NCI-H2227 (cell line): ENCODE measurements around the gene KCNQ1.

ENCODE experiments used
- DNase-seq: peaks from one replicate; lab custom pipeline; 2025; ENCODE audit not compliant: unreplicated experiment; lab: John Stamatoyannopoulos, UW

Gene KCNQ1

DNA sequence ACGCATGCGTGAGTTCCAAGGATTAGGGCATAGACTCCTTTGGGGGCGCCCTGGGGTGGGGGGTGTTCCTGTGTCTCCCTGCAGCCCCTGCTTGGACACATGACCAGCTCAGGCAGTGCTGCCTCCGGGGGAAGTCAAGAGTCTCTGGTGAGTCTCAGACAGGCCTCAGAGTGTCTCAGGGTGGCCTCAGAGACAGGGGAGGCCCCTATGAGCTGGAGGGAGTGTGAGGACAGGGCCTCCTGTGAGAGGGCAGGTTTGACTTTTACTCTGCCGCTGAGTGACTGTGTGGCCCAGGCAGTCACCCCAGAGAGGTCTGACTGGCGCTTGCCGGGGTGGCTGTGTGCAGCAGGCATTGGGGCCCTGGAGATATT, 296.2 kb downstream of the KCNQ1 start:
- no peak for DNase-seq

DNA sequence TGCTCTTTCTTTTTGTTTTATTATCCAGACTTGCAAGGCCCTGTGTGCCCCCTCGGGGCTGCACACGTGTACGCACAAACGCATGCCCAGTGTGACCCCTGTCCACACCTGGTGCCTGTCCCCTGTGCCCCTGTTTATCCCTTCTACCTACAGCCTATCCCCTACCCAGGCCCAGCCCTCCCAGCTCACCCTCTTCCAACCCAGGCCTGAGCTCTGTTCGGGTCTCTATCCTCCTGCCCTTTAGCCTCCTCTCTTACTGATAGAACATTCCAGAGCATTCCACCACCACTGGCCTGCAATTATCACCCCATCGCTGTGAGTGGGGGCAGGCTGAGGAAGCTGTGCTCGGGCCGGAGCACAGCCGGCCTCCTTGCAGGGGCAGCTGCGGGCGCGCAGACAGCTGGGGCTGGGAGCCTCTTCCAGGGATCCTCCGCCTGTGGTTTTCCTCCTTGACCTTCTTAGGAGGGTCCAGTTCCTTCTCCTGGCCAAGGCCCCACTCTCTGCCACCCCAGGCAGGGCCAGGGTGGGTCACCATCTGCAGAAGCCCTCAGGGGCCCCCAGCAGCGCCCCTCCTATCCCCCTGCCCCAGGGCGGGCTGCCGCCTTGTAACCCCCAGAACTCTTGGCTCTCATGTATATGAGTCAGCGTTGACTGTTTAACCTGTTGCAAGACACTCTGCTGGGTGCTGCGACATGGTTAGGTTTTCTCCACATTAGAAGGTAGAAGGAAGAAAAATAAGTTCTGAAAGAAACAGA, 296.7 kb downstream of the KCNQ1 start:
- no peak for DNase-seq

DNA sequence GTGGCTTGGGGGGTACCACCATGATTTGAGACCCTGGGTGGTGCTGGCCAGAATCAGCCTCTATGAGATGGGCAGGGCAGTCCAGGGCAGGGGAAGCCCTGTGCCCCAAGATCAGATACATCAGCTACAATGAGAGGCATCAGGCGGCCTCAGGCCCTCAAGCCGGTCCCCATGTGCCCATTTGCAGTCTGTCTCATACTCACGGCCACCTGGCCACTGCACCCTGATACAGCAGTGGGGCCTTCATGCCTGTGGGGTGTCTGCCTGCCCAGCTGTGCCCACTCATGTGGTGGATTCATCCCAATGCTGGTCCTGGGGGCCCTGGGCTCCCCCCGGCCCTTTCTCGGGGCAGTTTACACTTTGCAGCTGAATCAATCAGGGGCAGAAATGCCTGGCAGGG, 297.4 kb downstream of the KCNQ1 start:
- no peak for DNase-seq

DNA sequence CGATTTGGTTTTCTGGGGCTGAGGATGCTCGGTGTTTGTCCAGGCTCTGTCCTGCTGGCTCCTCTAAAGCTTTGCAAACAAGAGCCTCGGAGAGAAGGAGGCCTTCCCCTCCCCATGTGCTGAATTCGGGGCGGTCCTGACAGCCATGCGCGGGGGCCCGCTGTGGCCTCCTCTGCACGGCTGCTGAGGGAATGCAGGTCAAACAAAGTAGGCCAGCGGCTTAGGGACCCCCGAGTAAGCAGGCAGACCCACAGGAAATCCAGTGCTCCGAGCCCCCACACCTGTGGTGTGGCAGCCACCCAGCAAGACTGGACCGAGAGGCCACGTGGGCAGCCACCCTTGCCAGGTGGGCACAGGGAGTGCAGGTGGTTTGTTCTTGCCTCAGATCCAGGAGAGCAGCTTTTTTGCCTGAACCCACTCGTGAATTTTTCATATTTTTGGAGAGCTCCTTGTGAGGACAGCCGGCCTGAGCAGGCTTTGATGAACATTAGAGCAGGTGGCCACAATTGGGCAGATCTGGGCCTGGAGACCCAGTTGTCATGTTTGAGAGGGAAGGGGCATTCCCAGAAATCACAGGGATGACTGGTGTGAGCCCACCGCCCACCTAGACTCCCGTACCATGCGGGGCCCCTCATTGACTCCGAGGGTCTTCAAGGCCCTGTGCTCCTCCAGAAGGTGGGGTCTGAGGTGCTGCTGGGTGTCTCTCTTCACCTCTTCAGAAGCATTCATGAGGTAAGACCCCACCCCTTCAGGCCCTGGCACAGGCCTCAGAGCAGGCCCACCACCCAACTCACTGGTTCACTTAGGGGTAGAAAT, 298.0 kb downstream of the KCNQ1 start:
- DNase-seq, result no peak

DNA sequence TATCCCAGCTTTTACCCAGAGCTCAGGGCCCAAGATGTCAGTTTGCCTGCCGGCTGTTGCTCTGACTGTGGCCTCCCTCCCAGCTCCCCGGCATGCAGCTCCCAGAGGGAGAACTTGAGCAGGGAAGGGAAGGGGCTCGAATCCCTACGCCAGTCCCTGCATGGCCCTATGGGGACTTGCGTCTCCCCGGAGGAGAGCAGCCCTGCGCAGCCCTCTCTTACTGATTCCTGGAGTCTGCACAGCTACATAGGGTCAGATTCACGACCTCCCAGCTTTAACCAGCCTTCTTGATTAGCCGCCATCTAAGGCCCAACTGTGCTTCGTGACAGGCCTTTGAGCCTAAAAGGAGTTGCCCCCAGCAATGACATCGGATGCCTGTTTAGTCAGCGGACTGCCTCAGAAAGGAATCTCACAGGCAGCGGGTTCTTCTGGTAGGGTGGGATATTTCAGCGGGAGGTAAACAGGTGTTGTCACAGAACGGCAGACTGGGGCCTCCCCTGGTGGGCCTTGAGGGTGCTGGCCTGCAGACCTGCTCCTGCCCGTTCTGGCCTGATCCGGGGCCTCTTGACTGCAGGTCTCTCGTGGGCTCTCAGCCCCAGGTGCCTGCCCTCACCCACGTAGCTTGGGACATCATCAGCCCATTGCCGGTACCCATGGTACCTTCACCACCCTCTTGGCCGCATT, 298.8 kb downstream of the KCNQ1 start:
- no peak for DNase-seq

DNA sequence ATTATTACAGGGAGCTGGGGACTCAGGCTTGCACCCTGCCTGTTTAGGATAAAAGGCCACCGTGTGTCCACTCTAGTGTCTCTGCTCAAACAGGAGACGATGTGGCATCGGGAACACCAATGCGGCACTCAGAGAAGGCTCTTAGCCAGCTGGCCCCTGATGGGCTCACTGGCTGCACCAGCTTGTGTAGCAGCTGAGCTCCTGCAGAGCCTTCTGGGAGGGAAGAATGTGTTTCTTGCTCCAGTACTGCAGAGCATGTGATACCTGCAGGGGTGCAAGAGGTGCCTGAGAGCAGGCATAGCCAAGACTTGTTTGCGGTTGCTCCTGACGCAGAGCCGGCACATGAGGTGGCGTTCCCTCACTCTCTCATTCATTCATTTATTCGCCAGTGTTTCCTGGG, 299.4 kb downstream of the KCNQ1 start:
- no peak for DNase-seq

DNA sequence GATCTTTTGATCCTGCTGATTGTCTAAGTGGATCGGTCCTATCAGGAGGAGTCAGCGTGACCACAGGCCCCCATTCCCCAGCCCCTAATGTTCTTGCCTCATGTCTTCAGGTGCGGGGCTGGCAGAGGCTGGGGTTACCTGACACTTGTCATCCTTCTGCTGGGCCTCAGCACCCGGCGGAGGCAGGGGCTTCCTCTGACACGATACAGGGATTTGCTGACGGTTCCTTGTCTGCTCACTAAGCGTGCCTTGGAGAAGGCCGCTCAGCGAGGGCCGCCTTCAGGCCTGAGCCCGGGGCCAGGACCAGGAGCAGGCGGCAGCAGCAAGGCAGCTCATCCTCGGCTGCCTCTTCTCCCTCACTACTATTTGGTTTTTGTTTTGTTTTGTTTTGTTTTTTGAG, 300.7 kb downstream of the KCNQ1 start:
- no peak for DNase-seq

DNA sequence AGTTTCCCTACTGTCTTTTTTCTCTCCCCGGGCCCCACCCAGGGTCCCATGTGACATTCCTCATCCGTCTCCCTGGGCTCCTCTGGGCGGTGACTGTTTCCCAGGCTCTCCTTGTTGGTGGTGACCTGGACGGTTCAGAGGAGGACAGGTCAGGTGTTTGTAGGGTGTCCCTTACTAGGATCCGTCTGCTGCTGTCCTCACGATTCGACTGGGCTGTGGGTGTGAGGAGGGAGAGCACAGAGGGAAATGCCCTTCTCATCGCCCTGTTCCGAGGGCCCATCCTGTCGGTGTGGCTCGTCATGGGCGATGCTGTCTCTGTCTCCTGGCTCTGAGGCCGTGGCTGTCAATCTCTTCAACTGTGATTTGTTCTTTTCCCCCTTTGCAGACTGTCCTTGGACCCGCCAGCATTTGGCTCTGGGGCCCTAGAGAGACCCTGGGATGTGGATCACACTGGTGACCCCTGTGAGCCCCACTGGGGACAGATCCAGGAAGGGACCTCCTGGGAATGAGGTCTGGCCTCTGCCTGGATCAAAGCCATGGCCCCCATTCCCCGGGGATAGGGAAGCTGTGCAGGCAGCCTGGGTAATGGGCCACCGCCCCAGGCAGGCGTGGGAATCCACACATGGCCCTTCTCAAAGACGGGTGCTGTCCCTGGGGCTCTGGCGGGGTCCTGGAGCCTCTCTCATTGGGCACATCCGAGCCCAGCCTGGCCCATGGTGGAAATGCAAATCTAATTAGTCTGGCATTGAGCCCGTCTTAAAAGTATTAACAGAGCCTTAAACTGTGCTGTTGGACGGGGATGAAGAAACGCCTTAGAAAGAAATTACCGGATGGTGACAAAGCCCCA, 301.8 kb downstream of the KCNQ1 start:
- DNase-seq, result no peak

DNA sequence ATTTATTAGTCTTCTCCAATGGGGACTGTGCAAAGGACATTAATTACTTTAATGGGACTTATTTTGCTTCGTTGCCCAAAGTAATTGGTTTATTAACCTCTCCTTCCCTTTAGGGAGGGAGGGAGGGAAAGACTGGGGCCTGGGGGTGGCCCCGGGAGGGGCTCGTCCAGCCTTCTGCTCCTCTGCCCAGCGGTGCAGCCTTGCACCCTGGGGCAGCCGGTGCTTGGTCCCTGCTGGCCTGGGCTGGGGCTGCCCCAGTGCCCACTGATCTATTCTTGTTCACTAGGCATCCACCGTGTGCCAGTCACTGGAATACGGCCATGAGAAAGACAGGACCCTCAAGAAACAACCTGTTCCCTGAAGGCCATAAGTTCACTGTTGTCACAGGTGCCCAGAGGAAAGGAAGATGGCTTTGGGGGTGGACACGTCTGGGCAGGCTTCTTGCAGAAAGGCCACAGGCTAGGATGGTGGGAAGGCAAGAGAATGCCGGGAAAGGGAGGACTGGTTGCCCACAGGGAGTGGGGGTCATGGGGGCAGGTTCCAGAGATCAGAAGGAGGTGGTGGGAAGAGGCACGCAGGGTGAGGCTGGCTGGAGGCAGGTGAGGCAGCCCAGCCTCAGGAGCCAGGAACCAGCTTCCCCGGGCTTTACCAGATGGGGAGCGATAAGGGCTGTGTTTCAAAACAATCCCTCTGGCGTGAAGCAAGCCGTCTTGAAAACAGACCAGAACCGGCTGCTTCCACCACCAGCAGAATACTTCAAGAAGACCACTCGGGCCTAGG, 302.6 kb downstream of the KCNQ1 start:
- no peak for DNase-seq

DNA sequence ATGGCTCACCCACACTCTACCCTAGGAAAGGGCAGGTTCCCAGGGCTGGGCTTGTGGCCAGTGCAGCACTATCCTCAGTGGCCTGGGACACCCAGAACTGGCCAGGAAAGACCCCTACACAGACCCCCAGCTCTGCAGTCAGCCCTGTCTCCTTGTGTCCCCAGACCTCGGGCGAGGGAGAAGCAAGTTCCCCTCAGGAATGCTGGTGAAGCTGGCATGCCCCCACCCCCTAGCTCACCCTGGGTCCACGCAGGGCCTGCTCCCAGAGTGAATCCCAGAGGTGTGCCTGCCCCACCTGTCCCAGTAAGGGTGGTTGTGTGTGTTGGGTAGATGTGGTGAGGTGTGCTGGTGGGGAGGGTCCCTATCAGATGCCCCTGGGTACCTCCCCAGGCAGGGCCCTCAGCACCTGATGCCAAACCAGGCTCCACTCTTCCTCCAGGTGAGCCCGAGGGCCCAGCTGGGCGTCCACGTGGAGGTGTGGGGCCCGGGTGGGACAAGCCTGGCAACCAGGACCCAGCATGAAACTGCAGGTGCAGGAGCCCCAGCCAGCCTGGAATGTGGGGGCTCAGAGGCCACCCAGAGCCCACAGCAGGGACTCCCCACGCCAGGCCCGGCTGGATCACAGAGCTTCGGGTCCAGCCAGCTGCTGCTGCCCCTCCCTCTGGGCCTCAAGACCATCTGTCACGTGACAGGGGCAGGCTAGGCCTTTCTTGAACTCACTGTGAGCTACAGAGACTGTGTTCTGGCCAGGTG, 303.4 kb downstream of the KCNQ1 start:
- no peak for DNase-seq

DNA sequence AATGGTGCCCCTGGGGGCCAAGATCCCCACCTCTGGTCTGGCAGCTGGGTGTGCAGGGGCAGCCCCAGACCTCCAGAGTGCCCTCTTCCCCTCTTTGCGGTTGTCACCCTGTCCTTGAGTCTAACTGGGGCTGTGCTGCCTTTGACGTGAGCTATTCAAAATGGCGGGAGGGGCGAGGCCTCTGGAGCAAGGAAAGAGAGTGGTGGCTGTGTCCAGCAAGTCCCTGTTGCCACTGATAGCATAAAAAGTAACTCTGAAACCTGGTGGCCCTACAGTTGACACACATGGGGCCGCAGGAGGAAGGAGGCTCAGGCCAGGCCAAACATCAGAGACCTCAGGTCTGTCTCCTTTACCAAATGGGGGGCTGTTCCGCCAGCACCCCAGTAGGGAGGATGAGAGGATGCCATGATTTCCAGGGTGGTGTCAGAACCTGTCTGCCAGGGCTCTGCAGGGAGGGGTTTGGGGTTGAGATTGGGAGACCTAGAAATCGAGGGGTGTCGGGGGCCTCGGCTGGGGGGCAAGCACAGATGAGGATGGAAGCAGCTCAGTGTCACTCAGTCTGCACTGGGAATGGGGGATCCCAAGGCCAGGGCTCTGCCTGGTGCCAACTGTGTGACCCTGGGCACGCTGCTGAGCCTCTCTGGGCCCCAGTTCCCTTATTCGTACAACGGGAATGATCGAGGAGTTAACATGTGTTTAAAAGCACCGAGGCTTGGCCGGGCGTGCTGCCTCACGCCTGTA, 304.2 kb downstream of the KCNQ1 start:
- no peak for DNase-seq

DNA sequence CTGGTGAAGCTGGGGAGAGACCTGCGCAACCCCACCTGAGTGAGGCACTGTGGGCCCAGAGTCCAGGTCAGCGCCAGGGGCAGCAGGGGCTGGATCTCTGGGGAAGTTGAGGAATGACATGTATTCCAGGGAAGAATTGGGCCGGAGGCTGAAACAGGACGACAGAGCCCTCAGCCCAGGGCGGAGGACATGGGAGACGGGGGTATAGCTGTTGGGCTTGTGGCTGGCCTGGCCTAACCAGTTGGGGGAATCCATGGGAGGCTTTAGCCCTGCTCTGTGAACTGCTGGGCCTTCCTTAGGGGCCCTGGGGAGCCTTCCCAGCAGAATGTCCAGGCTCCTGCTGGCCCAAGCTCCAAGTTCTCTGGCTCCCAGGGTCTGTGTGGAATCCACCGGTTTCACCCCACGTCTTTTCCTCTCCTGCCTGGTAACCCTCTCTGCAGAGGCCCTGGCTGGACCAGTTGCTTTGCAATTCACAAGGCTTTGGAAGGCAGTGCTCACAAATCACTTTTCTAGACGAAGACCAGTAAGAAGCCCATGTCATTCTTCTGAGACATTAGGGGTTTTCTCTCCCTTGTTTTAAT, 305.4 kb downstream of the KCNQ1 start:
- no peak for DNase-seq

DNA sequence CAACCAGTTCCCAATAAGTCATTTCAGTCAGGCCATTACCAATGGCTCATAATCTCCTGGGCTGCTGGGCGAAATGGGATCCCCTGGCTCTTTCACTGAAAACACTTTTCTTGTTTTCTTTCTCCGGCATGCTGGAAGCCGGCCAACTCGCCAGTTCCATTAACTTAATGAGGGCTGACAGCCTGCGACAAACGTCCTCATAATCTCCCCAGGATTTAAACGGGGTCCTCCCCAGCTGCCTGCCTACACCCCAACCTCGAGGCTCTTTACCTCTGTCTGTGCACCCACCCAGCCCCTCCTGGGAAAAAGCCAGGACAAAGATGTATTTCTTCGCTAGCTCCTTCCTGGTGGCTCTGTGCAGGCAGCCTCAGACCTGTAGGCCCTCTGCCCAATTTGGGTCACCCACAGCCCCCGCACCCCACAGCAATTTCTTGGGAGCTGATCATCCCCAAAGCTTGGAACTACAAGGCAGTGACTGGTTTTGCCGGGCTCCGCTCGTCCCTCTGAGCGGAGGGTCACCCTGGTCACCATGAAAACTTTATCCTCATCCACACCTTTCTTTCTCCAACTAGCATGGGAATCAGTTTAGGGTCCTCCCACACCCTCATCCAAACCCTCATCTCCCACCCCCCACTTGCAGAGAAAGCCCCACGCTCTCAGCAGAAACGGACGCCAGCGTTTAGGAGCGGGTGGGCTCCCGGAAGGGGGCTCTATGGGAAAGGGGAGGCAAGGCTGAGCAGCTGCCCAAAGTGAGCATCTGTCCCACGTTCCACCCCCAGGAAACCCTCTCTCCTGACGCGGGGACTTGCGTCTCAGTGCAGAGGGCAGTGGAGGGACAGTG, 306.1 kb downstream of the KCNQ1 start:
- peak; percentile 62 for DNase-seq

DNA sequence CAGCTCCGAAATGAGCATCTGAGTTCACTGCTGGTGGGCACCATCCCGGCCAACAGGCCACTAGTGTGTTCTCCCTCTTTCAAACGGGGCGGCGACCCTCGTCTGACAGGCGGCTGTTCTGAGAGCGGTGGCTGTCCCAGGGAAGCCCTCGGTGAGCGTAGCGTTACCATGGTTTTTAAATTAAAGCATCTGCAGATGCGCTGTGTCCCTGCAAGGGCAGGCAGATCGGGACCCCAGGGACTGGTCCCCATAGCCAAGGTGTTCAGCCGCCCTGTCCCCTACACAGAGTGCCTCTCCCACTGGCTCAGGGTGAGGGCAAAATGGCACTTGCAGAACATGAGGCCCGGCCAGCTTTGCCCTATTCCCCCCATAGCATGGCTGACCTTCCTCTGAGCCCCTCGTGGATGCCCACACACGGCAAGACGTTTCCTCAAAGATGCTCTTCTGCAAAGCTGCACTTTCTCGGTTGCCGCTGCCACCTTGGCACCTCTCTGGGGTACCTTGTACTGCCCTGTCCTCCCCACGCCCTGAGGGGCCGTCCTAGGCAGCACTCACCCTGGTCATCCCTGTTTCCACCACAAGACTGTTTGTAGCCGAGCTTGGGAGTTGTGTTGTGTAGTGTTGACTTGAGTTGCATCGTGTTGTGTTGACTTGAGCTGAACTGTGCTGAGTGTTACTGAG, 306.9 kb downstream of the KCNQ1 start:
- no peak for DNase-seq

DNA sequence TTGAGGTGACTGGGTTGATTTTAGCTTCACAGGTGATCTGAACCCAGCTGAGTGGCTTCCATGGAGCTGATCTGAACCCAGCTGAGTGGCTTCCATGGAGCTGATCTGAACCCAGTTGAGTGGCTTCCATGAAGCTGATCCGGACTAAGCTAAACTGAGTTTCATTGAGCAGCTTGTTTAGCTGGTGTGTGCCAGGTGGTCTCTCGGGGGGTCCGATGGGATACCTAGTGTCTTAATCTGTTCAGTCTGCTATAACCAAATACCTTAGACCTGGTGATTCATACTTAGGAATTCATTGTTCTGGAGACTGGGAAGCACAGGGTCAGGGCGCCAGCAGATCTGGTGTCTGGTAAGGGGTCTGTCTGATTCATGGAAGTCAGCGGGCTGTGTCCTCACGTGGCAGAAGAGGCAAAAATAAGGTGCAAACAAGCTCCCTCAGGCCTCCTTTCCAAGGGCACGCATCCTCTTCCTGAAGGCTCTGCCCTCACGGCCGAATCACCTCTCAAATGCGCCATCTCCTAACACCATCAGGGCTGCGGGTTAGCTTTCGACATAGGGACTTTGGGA, 307.5 kb downstream of the KCNQ1 start:
- DNase-seq, result no peak

DNA sequence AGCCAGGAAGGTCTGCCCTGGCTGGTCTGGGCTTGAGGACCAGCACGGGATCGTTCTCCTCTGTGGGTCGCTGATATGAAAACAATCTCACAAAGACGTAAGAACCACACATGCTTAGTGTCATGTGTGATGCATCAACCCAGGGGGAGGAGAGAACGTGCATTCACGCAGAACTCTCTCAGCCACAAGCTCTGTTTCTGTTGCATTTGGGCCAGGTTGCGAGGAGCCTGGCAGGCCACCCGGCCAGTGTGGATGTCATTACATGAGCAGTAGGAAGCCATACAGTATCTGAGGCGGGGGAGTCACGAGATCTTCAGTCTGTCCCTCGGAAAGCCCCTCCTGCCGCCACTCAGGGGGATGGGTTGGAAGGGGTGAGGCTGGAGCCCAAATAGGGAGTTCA, 308.1 kb downstream of the KCNQ1 start:
- DNase-seq, result no peak

DNA sequence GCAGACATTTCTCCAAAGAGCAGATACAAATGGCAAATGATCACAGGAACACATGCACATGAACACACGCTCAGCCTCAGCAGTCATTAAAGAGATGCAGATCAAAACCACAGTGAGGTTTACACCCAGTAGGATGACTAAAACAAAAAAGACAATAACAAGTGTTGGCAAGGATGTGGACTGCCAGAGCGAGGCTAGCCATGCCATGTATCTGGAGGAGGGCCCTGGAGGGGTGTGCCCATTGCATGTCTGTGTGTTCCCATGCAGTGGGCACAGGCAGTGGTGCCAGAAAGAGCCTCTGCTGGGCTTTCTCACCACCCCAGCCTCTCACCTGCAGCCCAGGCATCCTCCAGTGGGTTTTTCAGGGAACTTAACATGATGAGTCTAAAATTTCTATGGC, 309.2 kb downstream of the KCNQ1 start:
- DNase-seq, result no peak
